Uterus (tissue), 4 donors: ENCODE results near the gene USP50. TPM values are rescaled to one million over a fixed set of nuclear protein-coding genes. Genes with fewer than 3 reads are reported as not detected.

Source experiments
- small RNA-seq: library from RNA; depleted of rRNA; stranded (forward); fragments of <200 nt; gene quantifications from one replicate; pipeline ENCODE3, GENCODE V24; 2016
- total RNA-seq, 4 donors: library from RNA; depleted of rRNA in 3 of 4; stranded (reverse); fragments of >200 nt in 3 of 4; gene quantifications; one replicate each; pipeline versions ENCODE4 v1.1.0 to v1.2.4, GENCODE V29; 2014 to 2023
- donor health status: DM: yes; HTN: yes; CAD: no.

Gene USP50
- total RNA-seq, 4 donors from 2014 or later, result 2.0 to 2.8 TPM; not detected in 2

Small RNA genes lying within 50 kb of the gene (small RNA-seq; reads per million reads assigned to genes)
- not detected for gene RNA5SP395

Other genes with a start within 250 kb of the USP50 start
- gene GABPB1, start 191.5 kb downstream of the USP50 start, total RNA-seq, result 10 to 100 TPM; 21.2 to 58.1 (median 34.0) TPM
- 100 to 1,000 TPM in 1 of 4 donors, 10 to 100 TPM in 3; 37.6 to 170 (median 85.6) TPM for gene USP8, start 122.3 kb downstream of the USP50 start, total RNA-seq
- 100 to 1,000 TPM in 2 of 4 donors, 10 to 100 TPM in 2; 46.2 to 755 (median 83.5) TPM for gene TRPM7, start 140.1 kb upstream of the USP50 start, total RNA-seq
- 100 to 1,000 TPM in 2 of 4 donors, 10 to 100 TPM in 2; 52.6 to 193 (median 101) TPM for gene SPPL2A, start 219.0 kb upstream of the USP50 start, total RNA-seq